ENCODE data around the gene OR2F2. TPM values are rescaled to one million over a fixed set of nuclear protein-coding genes. Genes with fewer than 3 reads are reported as not detected.

OR2F2 gene
- polyA plus RNA-seq, 1 donor = not detected

- DNase-seq = no peak
Measured at GRCh38 chr7:143979998-143980397, 45.0 kb downstream of the OR2F2 start.

GRCh38 chr7:143980746-143981510, 45.9 kb downstream of the OR2F2 start:
- no peak for DNase-seq

- no peak for DNase-seq
Measured at GRCh38 chr7:143983960-143984359, 48.9 kb downstream of the OR2F2 start.

Other genes starting within 250 kb of the OR2F2 start
- gene CTAGE6, start 177.5 kb upstream of the OR2F2 start, polyA plus RNA-seq (ENCODE audit: insufficient read length) = not detected
- gene TCAF1, start 33.1 kb upstream of the OR2F2 start, polyA plus RNA-seq (ENCODE audit: insufficient read length) = 188 TPM
- not detected for gene OR2F1, start 19.6 kb downstream of the OR2F2 start, polyA plus RNA-seq (ENCODE audit: insufficient read length)
- not detected for gene OR6B1, start 65.1 kb downstream of the OR2F2 start, polyA plus RNA-seq (ENCODE audit: insufficient read length)
- gene OR2A5, start 113.7 kb downstream of the OR2F2 start, polyA plus RNA-seq (ENCODE audit: insufficient read length) = not detected
- not detected for gene OR2A25, start 134.6 kb downstream of the OR2F2 start, polyA plus RNA-seq (ENCODE audit: insufficient read length)
- gene OR2A12, start 151.0 kb downstream of the OR2F2 start, polyA plus RNA-seq (ENCODE audit: insufficient read length) = not detected
- not detected for gene OR2A2, start 174.3 kb downstream of the OR2F2 start, polyA plus RNA-seq (ENCODE audit: insufficient read length)
- not detected for gene OR2A14, start 187.9 kb downstream of the OR2F2 start, polyA plus RNA-seq (ENCODE audit: insufficient read length)
- gene CTAGE4, start 248.2 kb downstream of the OR2F2 start, polyA plus RNA-seq (ENCODE audit: insufficient read length) = not detected